ENCODE measurements around the gene KPNB1.

KPNB1 gene

GRCh38 chr17:47649153-47649971 lies at the start of gene KPNB1:
Gene KPNB1 (plus strand): TSS chr17:47649919. CDS start chr17:47650245, 326 bp downstream.
- peak; percentile 100 for DNase-seq

GRCh38 chr17:47603830-47604597 lies 45.7 kb upstream of the KPNB1 start:
- no peak for DNase-seq

GRCh38 chr17:47604598-47604927 lies 45.2 kb upstream of the KPNB1 start:
- DNase-seq, result peak; percentile 37

- no peak for DNase-seq
Observed at GRCh38 chr17:47605011-47605410, 44.7 kb upstream of the KPNB1 start.

- no peak for DNase-seq
Observed at GRCh38 chr17:47607481-47607880, 42.2 kb upstream of the KPNB1 start.

- peak; percentile 7 for DNase-seq
Observed at GRCh38 chr17:47611372-47612350, 38.1 kb upstream of the KPNB1 start.

GRCh38 chr17:47615766-47616424 lies 33.8 kb upstream of the KPNB1 start:
- peak; percentile 59 for DNase-seq

- no peak for DNase-seq
Observed at GRCh38 chr17:47618410-47618809, 31.3 kb upstream of the KPNB1 start.

GRCh38 chr17:47620503-47621245 lies 29.0 kb upstream of the KPNB1 start:
- DNase-seq, result no peak

- DNase-seq, result peak; percentile 94
Observed at GRCh38 chr17:47621293-47622179, 28.2 kb upstream of the KPNB1 start.

GRCh38 chr17:47622180-47622549 lies 27.6 kb upstream of the KPNB1 start:
- DNase-seq, result peak; percentile 32

GRCh38 chr17:47624727-47625068 lies 25.0 kb upstream of the KPNB1 start:
- no peak for DNase-seq

GRCh38 chr17:47628014-47628566 lies 21.6 kb upstream of the KPNB1 start:
- DNase-seq, result no peak

GRCh38 chr17:47629826-47630225 lies 19.9 kb upstream of the KPNB1 start:
- no peak for DNase-seq

GRCh38 chr17:47630614-47631013 lies 19.1 kb upstream of the KPNB1 start:
- no peak for DNase-seq

GRCh38 chr17:47632991-47633390 lies 16.7 kb upstream of the KPNB1 start:
- DNase-seq, result no peak

- DNase-seq, result no peak
Observed at GRCh38 chr17:47633996-47634395, 15.7 kb upstream of the KPNB1 start.

GRCh38 chr17:47634870-47635269 lies 14.8 kb upstream of the KPNB1 start:
- no peak for DNase-seq

GRCh38 chr17:47635734-47636133 lies 14.0 kb upstream of the KPNB1 start:
- no peak for DNase-seq

- DNase-seq, result no peak
Observed at GRCh38 chr17:47636273-47637030, 13.3 kb upstream of the KPNB1 start.

All from fibroblast of upper back skin (primary cell).